Measurements from ENCODE around the gene DHRSX.
"Not testable (repeated sequence)": the region's sequence is repeated elsewhere in the genome, so short reads cannot be mapped to it uniquely, and the experiment has no call there.

Gene DHRSX

GRCh38 chrX:2385224-2385623, 115.6 kb downstream of the DHRSX start:
- Histone ChIP-seq H3K27ac (no peak overlapping the region), H3K4me3 (no peak overlapping the region)

GRCh38 chrX:2384486-2384885, 116.3 kb downstream of the DHRSX start:
- H3K4me3 ChIP-seq = no peak overlapping the region
- H3K27ac ChIP-seq = peak overlapping the region in 1 of 21 experiments; percentile 36

DNA sequence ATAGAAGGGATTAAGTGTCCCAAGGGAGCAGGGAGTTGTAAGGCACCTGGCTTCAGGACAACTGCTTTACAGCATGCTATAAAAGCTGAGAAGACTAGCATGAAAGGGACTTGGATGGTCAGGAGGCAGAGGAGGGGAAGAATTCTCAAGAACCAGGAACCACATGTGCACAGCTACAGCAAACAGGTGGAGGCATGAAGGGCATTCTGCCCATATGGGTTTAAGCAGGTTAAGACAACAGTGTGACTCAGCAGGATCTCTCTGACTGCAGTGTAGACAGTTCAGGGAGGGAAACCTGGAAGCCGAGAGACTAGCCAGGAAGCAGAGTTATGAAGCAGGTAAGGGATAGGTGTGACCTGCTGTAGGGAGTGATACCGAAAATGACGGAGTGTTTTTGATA, 117.0 kb downstream of the DHRSX start:
- no peak overlapping the region for H3K4me3 ChIP-seq
- H3K27ac ChIP-seq = no peak overlapping the region

GRCh38 chrX:2383144-2383543, 117.6 kb downstream of the DHRSX start:
- Histone ChIP-seq H3K27ac (no peak overlapping the region), H3K4me3 (no peak overlapping the region)

DNA sequence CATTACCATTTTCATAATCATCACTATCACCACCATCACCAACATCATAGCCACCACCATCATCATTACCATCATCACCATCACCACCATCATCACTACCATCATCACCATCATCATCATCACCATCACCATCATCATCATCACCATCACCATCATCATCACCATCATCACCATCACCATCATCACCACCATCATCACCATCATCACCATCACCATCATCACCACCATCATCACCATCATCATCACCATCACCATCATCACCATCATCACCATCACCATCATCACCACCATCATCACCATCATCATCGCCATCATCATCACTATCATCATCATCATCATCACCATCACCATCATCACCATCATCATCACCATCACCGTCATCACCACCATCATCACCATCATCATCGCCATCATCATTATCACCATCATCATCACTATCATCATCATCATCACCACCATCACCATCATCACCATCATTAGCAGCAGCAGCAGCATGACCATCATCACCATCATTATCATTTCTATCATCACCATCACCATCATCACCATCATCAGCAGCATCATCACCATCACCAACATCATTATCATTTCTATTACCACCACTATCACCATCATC, 118.2 kb downstream of the DHRSX start:
- not testable (repeated sequence) for H3K27ac ChIP-seq, H3K4me3 ChIP-seq

GRCh38 chrX:2376166-2376565, 124.6 kb downstream of the DHRSX start:
- no peak overlapping the region for H3K4me3 ChIP-seq

DNA sequence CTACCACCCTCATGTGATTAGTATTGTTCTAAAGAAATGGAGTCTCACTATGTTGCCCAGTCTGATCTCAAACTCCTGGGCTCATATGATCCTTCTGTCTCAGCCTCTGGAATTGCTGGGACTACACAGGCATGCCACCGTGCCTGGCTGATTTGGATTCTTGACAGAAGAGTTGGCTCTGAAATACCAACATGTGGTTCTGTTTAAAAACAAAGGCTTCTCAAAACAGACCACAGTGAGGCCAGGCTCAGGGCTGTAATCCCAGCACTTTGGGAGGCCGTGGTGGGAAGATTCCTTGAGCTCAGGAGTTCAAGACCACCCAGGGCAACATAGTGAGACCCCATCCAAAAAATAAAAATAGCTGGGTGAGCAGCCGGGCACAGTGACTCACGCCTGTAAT, 126.7 kb downstream of the DHRSX start:
- H3K4me3 ChIP-seq = no peak overlapping the region
- no peak overlapping the region for H3K27ac ChIP-seq

More at GRCh38 chrX:2376166-2376565, 124.6 kb downstream of the DHRSX start:
- H3K27ac ChIP-seq = no peak overlapping the region

- Histone ChIP-seq H3K4me3 (no peak overlapping the region), H3K27ac (no peak overlapping the region)
Observed at GRCh38 chrX:2373615-2374014, 127.2 kb downstream of the DHRSX start.

GRCh38 chrX:2371026-2371711, 129.6 kb downstream of the DHRSX start:
- H3K4me3 ChIP-seq = no peak overlapping the region
- no peak overlapping the region for H3K27ac ChIP-seq

DNA sequence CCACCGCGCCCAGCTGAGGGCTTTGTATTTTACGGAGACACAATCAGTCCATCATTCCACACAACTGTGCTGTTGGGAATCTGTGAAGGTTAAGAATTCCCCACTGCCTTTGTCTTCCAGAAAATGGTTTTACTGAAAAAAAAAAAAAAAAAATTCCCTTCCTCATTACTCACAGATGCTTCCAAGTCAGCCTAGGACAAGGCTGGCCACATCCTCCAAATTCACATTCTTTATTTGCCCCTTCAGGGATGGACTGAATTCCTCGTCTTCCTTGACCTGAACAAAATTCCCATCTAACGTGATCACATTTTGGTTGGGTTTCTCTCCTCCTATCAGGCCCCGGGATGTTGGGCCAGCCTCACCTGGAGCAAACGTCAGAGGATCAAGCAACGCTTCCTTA, 130.3 kb downstream of the DHRSX start:
- no peak overlapping the region for H3K27ac ChIP-seq
- H3K4me3 ChIP-seq = no peak overlapping the region

DNA sequence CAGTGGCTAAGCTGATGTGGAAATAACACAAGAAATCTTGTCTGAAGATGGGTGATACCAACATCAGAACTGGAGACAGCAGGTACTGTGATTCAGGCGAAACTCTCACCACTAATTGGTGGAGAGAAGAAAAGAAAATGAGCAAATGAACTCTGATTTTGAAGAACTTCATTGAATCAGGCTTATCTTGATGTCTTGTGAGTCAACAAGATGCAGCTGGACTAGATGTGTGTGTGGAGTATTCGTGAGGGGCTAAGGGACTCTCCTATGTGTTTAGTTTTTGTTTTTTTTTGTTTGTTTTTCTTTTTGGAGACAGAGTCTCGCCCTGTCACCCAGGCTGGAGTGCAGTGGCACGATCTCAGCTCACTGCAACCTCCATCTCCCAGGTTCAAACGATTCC, 131.6 kb downstream of the DHRSX start:
- no peak overlapping the region for H3K4me3 ChIP-seq
- no peak overlapping the region for H3K27ac ChIP-seq

DNA sequence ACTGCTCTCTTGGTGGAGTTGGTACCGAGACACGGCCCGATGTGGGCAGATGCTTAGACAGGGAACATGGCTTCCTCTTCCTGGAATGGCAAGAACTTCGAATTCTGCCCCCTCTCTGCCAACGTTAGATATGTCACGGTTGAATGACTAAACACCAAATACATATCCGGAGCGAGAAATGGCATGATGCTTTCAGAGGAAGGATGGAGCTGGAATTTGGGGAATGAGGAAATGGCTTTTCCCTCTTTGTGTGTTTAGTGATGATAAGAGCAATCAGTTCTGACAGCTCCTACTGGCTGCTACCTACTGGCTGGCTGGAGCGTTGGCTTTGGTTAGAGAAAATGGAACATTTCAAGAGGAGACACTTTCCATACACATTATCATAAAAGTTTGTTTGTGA, 140.0 kb downstream of the DHRSX start:
- H3K27ac ChIP-seq = no peak overlapping the region

DNA sequence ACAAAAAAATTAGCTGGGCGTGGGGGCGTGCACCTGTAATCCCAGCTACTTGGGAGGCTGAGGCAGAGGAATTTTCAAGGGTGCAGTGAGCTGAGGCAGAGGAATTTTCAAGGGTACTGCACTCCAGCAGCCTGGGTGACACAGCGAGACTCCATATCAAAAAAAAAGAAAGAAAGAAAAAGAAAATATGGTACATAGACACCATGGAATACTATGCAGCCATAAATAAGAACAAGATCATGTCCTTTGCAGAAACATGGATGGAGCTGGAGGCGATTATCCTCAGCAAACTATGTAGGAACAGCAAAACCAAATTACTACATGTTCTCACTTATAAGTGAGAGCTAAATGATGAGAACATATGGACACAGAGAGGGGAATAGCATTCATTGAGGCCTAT, 141.3 kb downstream of the DHRSX start:
- H3K4me3 ChIP-seq, H3K27ac ChIP-seq: not testable (repeated sequence)

More for the DNA sequence above, 140.0 kb downstream of the DHRSX start:
- H3K4me3 ChIP-seq = no peak overlapping the region

GRCh38 chrX:2351999-2352995, 148.5 kb downstream of the DHRSX start:
- Histone ChIP-seq H3K27ac (peak overlapping the region in 3 of 21 experiments; percentile 40 to 72 (median 71)), H3K4me3 (no peak overlapping the region)

- Histone ChIP-seq H3K27ac (peak overlapping the region in 2 of 21 experiments; percentile 52 to 71), H3K4me3 (no peak overlapping the region)
Observed at GRCh38 chrX:2351321-2351720, 149.5 kb downstream of the DHRSX start.

DNA sequence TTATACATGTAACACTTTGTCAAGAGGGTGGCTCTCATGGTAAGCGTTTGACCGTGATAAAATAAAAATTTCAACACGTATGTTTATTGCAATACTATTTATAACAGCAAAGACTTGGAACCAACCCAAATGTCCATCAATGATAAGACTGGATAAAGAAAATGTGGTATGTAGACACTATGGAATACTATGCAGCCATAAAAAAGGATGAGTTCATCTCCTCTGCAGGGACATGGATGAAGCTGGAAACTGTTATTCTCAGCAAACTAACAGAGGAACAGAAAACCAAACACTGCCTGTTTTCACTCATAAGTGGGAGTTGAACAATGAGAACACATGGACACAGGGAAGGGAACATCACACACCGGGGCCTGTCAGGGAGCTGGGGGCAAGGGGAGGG, 150.1 kb downstream of the DHRSX start:
- not testable (repeated sequence) for H3K27ac ChIP-seq

GRCh38 chrX:2350036-2350435, 150.7 kb downstream of the DHRSX start:
- H3K27ac ChIP-seq, H3K4me3 ChIP-seq: not testable (repeated sequence)

More for the DNA sequence above, 150.1 kb downstream of the DHRSX start:
- not testable (repeated sequence) for H3K4me3 ChIP-seq

GRCh38 chrX:2348211-2348610, 152.6 kb downstream of the DHRSX start:
- Histone ChIP-seq H3K27ac (no peak overlapping the region), H3K4me3 (no peak overlapping the region)

GRCh38 chrX:2346158-2346557, 154.6 kb downstream of the DHRSX start:
- Histone ChIP-seq H3K27ac (no peak overlapping the region), H3K4me3 (no peak overlapping the region)

DNA sequence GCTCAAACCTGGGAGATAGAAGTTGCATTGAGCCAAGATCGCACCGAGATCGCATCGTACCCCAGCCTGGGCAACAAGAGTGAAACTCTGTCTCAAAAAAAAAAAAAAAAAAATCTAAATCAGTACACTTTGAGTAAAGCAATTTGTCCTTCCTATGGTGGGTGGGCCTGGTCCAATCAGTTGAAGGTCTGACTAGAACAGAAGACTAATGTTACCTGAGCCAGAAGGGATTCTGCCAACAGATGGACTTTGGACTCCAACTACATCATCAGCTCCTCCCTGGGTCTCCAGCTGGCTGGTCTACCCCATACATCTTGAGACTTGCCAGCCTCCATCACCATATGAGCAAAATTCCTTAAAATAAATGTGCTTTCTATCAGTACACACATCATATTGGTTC, 155.2 kb downstream of the DHRSX start:
- no peak overlapping the region for H3K4me3 ChIP-seq
- H3K27ac ChIP-seq = no peak overlapping the region
